SK-N-SH (cell line): ENCODE measurements around the gene GSTO2. TPM values are rescaled to one million over a fixed set of nuclear protein-coding genes. Genes with fewer than 3 reads are reported as not detected.

Experiments
- CTCF ChIA-PET: fragments of 300-600, 350-600 bp; formaldehyde crosslinking; extraction: SDS; loops from one replicate; lab custom pipeline; 2021; lab: Yijun Ruan, JAX
- POLR2A ChIA-PET: fragments of 350-600 bp; sonication (Branson Sonifier 250); formaldehyde crosslinking; extraction: SDS; loops from one replicate; lab custom pipeline; 2020; ENCODE audit warnings: antibody characterized with exemption, inconsistent platforms; lab: Yijun Ruan, JAX
- DNase-seq: peaks from one replicate; pipeline ENCODE4 v3.0.0; 2012
- H2AFZ ChIP-seq: fragments of 200-600 bp; sonication (generic); 2 replicates; pipeline ENCODE4 v1.8.1; 2016; ENCODE audit warnings: antibody characterized with exemption, mild to moderate bottlenecking, low read depth
- H3F3A ChIP-seq: fragments of 200-600 bp; sonication (generic); replicated peaks from 2 replicates; pipeline ENCODE3; 2016; ENCODE audit warnings: antibody characterized with exemption, mild to moderate bottlenecking; ENCODE audit not compliant: insufficient read depth
- H3K27ac ChIP-seq, 2 experiments: fragments of 200-500 bp in 1 of 2; fragments of 200-600 bp in 1 of 2; sonication (Bioruptor generic) in 1 of 2; sonication (generic), shearing (Covaris generic) in 1 of 2; 2 replicates each; pipeline versions ENCODE4 v1.5.1 to v1.6.1; 2014 to 2016; ENCODE audit warnings: low read depth in 2 of 2, inconsistent platforms in 1 of 2, low read length in 1 of 2, mild to moderate bottlenecking in 1 of 2, mixed read lengths in 1 of 2
- H3K27me3 ChIP-seq: fragments of 200-600 bp; sonication (generic), shearing (Covaris generic); 2 replicates; pipeline ENCODE4 v1.6.1; 2016; ENCODE audit warnings: mixed run types; ENCODE audit not compliant: insufficient read depth
- H3K36me3 ChIP-seq, 2 experiments: fragments of 200-500 bp in 1 of 2; fragments of 200-600 bp in 1 of 2; sonication (Bioruptor generic) in 1 of 2; sonication (generic) in 1 of 2; replicated peaks in 1 of 2; 2 replicates each; pipeline versions ENCODE3 to v1.5.1; 2014 to 2016; ENCODE audit warnings: low read length in 1 of 2, mild to moderate bottlenecking in 1 of 2; ENCODE audit not compliant: insufficient read depth in 2 of 2, control insufficient read depth in 1 of 2
- H3K4me1 ChIP-seq, 2 experiments: fragments of 200-500 bp in 1 of 2; fragments of 200-600 bp in 1 of 2; sonication (Bioruptor generic) in 1 of 2; sonication (generic), shearing (Covaris generic) in 1 of 2; 2 replicates each; pipeline versions ENCODE4 v1.5.1 to v1.6.1; 2014 to 2016; ENCODE audit warnings: low read depth in 1 of 2, low read length in 1 of 2, mixed run types in 1 of 2; ENCODE audit not compliant: insufficient read depth in 2 of 2, control insufficient read depth in 1 of 2
- H3K4me2 ChIP-seq: fragments of 200-600 bp; sonication (generic), shearing (Covaris generic); 2 replicates; pipeline ENCODE4 v1.6.1; 2017; ENCODE audit warnings: mixed run types
- H3K4me3 ChIP-seq, 2 experiments: fragments of 200-500 bp in 1 of 2; fragments of 200-600 bp in 1 of 2; sonication (Bioruptor generic) in 1 of 2; sonication (generic), shearing (Covaris generic) in 1 of 2; 2 replicates each; pipeline versions ENCODE4 v1.5.1 to v1.8.1; 2014 to 2016; ENCODE audit warnings: low read depth in 2 of 2, inconsistent platforms in 1 of 2, low read length in 1 of 2, mild to moderate bottlenecking in 1 of 2, mixed read lengths in 1 of 2, moderate library complexity in 1 of 2
- H3K79me2 ChIP-seq: fragments of 200-600 bp; sonication (generic); 2 replicates; pipeline ENCODE4 v1.8.1; 2017; ENCODE audit warnings: mild to moderate bottlenecking; ENCODE audit not compliant: insufficient read depth
- H3K9ac ChIP-seq: fragments of 200-600 bp; sonication (generic); 2 replicates; pipeline ENCODE4 v1.6.1; 2017; ENCODE audit warnings: mixed run types
- H3K9me2 ChIP-seq: fragments of 200-600 bp; sonication (generic); 2 replicates; pipeline ENCODE4 v1.6.1; 2017; ENCODE audit warnings: mixed run types
- H3K9me3 ChIP-seq: fragments of 200-600 bp; sonication (generic); 2 replicates; pipeline ENCODE4 v1.6.1; 2017; ENCODE audit warnings: mixed run types, mild to moderate bottlenecking, moderate library complexity
- H4K20me1 ChIP-seq: fragments of 200-600 bp; sonication (generic); 2 replicates; pipeline ENCODE4 v1.6.1; 2017; ENCODE audit warnings: mild to moderate bottlenecking, mixed run types; ENCODE audit not compliant: insufficient read depth
- ELF1 ChIP-seq: IDR thresholded peaks from 2 replicates; pipeline ENCODE4 v1.4.0; 2012
- FOXM1 ChIP-seq: IDR thresholded peaks from 2 replicates; pipeline ENCODE4 v1.4.0; 2012; ENCODE audit warnings: low read depth, mild to moderate bottlenecking
- JUND ChIP-seq: IDR thresholded peaks from 2 replicates; pipeline ENCODE4 v1.4.0; 2012
- MXI1 ChIP-seq: IDR thresholded peaks from 2 replicates; pipeline ENCODE4 v1.6.1; 2012; ENCODE audit warnings: mild to moderate bottlenecking, low read depth, low read length, improper control_type of control experiment
- NFIC ChIP-seq: IDR thresholded peaks from 2 replicates; pipeline ENCODE4 v1.4.0; 2012; ENCODE audit warnings: borderline replicate concordance
- POLR2AphosphoS5 ChIP-seq: IDR thresholded peaks from 2 replicates; pipeline ENCODE4 v1.6.1; 2012; ENCODE audit warnings: low read depth, low read length
- RCOR1 ChIP-seq: fragments of 150-350 bp; IDR thresholded peaks from 2 replicates; pipeline ENCODE4 v1.6.1; 2017; ENCODE audit warnings: antibody characterized with exemption, low read length
- REST ChIP-seq: IDR thresholded peaks from 2 replicates; pipeline ENCODE4 v1.6.1; 2012; ENCODE audit warnings: mild to moderate bottlenecking, low read depth, low read length, moderate library complexity
- RXRA ChIP-seq: IDR thresholded peaks from 2 replicates; pipeline ENCODE4 v1.4.0; 2012; ENCODE audit warnings: low read depth, mild to moderate bottlenecking, borderline replicate concordance
- SIN3A ChIP-seq: IDR thresholded peaks from 2 replicates; pipeline ENCODE4 v1.6.1; 2012; ENCODE audit warnings: low read depth, mild to moderate bottlenecking, low read length, moderate library complexity, borderline replicate concordance
- SMC3 ChIP-seq: IDR thresholded peaks from 2 replicates; pipeline ENCODE4 v1.6.1; 2012; ENCODE audit warnings: low read depth, low read length, improper control_type of control experiment
- TAF1 ChIP-seq: IDR thresholded peaks from 2 replicates; pipeline ENCODE4 v1.6.1; 2012; ENCODE audit warnings: low read depth, mild to moderate bottlenecking, low read length, moderate library complexity, borderline replicate concordance
- TCF12 ChIP-seq: IDR thresholded peaks from 2 replicates; pipeline ENCODE4 v1.4.0; 2012
- TEAD4 ChIP-seq: IDR thresholded peaks from 2 replicates; pipeline ENCODE4 v1.4.0; 2012; ENCODE audit warnings: mild to moderate bottlenecking, borderline replicate concordance; ENCODE audit not compliant: insufficient read depth
- WGBS: methylation state at CpG from one replicate; pipeline ENCODE4 v1.1.6; 2017; ENCODE audit warnings: low lambda C conversion rate; 5-methylcytosine and 5-hydroxymethylcytosine counted together
- polyA plus RNA-seq, 3 experiments: library from polyadenylated mRNA; depleted of rRNA; stranded (reverse); fragments of >200 nt; gene quantifications; 2 replicates each; pipeline ENCODE4 v1.2.3, GENCODE V29; 2012
- TF ChIP-seq, protein P1 (sequence below): fragments of 150-350 bp; IDR thresholded peaks from 2 replicates; pipeline ENCODE4 v1.6.1; 2016; ENCODE audit warnings: mild to moderate bottlenecking, low read depth, low read length

Gene GSTO2
- polyA plus RNA-seq, 1 of the 3 experiments (the other 2 are of a cell fraction) = 0.49 TPM

- H3K9me3 ChIP-seq = no peaks in the 10 kb centered on the region
- H3K4me3 ChIP-seq = no peak overlapping the region
- H4K20me1 ChIP-seq = peaks cover 7% of the 10 kb centered on the region; the same call in 1 of the 2 replicates
- TF ChIP-seq NFIC (peak; percentile 71), RXRA (no peak), JUND (no peak), TCF12 (peak; percentile 47; the same call in 1 of the 2 replicates), TEAD4 (no peak), MXI1 (no peak), SIN3A (no peak), FOXM1 (no peak), POLR2AphosphoS5 (no peak), RCOR1 (no peak), REST (peak; percentile 44; the same call in 1 of the 2 replicates), TAF1 (no peak), ELF1 (no peak), SMC3 (no peak)
- TF ChIP-seq, protein P1, sequence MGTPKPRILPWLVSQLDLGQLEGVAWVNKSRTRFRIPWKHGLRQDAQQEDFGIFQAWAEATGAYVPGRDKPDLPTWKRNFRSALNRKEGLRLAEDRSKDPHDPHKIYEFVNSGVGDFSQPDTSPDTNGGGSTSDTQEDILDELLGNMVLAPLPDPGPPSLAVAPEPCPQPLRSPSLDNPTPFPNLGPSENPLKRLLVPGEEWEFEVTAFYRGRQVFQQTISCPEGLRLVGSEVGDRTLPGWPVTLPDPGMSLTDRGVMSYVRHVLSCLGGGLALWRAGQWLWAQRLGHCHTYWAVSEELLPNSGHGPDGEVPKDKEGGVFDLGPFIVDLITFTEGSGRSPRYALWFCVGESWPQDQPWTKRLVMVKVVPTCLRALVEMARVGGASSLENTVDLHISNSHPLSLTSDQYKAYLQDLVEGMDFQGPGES = no peak
- ChIA-PET POLR2A (no interaction called here), CTCF (interaction anchor here (0.8 to 10.3 kb wide), 4 partner anchors 16 to 422 kb away, joined by 3 to 152 read pairs (median 63); partner anchors contain the start of gene CFAP58)
- H3K9ac ChIP-seq = 0 out of 2 replicates have a peak overlapping the region, but pooled peaks have one; percentile 7
- no peak overlapping the region for H2AFZ ChIP-seq
- 77% methylated on average over 11 of the region's 15 CpGs for WGBS
- H3K9me2 ChIP-seq = no peaks in the 10 kb centered on the region
- peaks cover 10 to 19% of the 10 kb centered on the region in 2 experiments; a peak in 3 of 4 replicates for H3K4me1 ChIP-seq
- H3F3A ChIP-seq = peaks cover 24% of the 10 kb centered on the region
- H3K27ac ChIP-seq = peak overlapping the region in 1 of 2 experiments; percentile 87; a peak in 2 of 4 replicates
- H3K36me3 ChIP-seq = peaks cover 26 to 32% of the 10 kb centered on the region in 2 experiments
- no peak for DNase-seq
- peak overlapping the region; percentile 55 for H3K4me2 ChIP-seq
- peaks cover 51% of the 10 kb centered on the region for H3K79me2 ChIP-seq
- H3K27me3 ChIP-seq = no peaks in the 10 kb centered on the region
Measured at GRCh38 chr10:104309980-104310978, 41.3 kb downstream of the GSTO2 start.
